Testis (tissue), 3 donors: ENCODE measurements around the gene SLC6A18. TPM values are rescaled to one million over a fixed set of nuclear protein-coding genes. Genes with fewer than 3 reads are reported as not detected.

Source experiments
- DNase-seq: peaks from one replicate; pipeline ENCODE4 v3.0.0-alpha.2; 2019
- H3K27ac ChIP-seq, 2 donors: fragments of 200-600 bp; sonication (generic); one replicate each; pipeline ENCODE4 v1.5.1; 2019
- H3K27me3 ChIP-seq: fragments of 200-600 bp; sonication (generic); one replicate; pipeline ENCODE4 v1.5.1; 2019
- H3K36me3 ChIP-seq: fragments of 200-600 bp; sonication (generic); one replicate; pipeline ENCODE4 v1.5.1; 2017; ENCODE audit warnings: low read depth; ENCODE audit errors: missing control alignments
- H3K4me1 ChIP-seq: fragments of 200-600 bp; sonication (generic); one replicate; pipeline ENCODE4 v1.5.1; 2019
- H3K4me3 ChIP-seq, 2 donors: fragments of 200-600 bp; sonication (generic); one replicate each; pipeline ENCODE4 v1.5.1; 2017 to 2019
- H3K9me3 ChIP-seq: fragments of 200-600 bp; sonication (generic); one replicate; pipeline ENCODE4 v1.5.1; 2017
- CTCF ChIP-seq, 3 experiments: fragments of 450-650 bp in 2 of 3; fragments of 200-600 bp in 1 of 3; sonication (generic) in 1 of 3; IDR thresholded peaks; one replicate each; pipeline ENCODE4 v1.5.1; 2016 to 2019; ENCODE audit warnings: antibody characterized with exemption in 3 of 3, mild to moderate bottlenecking in 2 of 3, moderate library complexity in 1 of 3
- POLR2A ChIP-seq: fragments of 450-650 bp; IDR thresholded peaks from one replicate; pipeline ENCODE4 v1.6.1; 2017; ENCODE audit warnings: antibody characterized with exemption, mild to moderate bottlenecking, moderate library complexity
- WGBS, 2 donors: methylation state at CpG; one replicate each; pipeline ENCODE4 v1.1.5; 2018; 5-methylcytosine and 5-hydroxymethylcytosine counted together
- intact Hi-C: fragments of 100-400 bp; cut with DNase I; formaldehyde crosslinking; loops from one replicate; pipeline ENCODE4 v1.15.1; 2023; ENCODE audit warnings: low total_unique reads
- polyA plus RNA-seq: library from polyadenylated mRNA; stranded (reverse); fragments of 350-450 nt; fragmentation: Illumina TruSeq; extraction: RNeasy Lipid Tissue Mini Kit (QIAGEN cat#74804); gene quantifications from one replicate; pipeline ENCODE4 v1.2.3, GENCODE V29; 2014; ENCODE audit warnings: low read depth, low replicate concordance; ENCODE audit not compliant: insufficient read depth
- total RNA-seq, 2 donors: library from RNA; depleted of rRNA; stranded (reverse); fragments of >200 nt; gene quantifications; one replicate each; pipeline ENCODE4 v1.2.3, GENCODE V29; 2016

Gene SLC6A18
- total and polyA plus RNA-seq, 3 donors from 2014 or later = 0.24 TPM; not detected in 2

- no peaks in the 10 kb centered on the region for H3K9me3 ChIP-seq
- 92 to 93% methylated on average over 13 of the region's 13 CpGs for WGBS, 2 donors
- H3K36me3 ChIP-seq = no peaks in the 10 kb centered on the region
- no peaks in the 10 kb centered on the region for H3K4me1 ChIP-seq
- TF ChIP-seq POLR2A = no peak
- TF ChIP-seq CTCF (IDR thresholded peaks at IDR 0.05) = no peak
- no peak overlapping the region for H3K27ac ChIP-seq
- no peak overlapping the region for H3K4me3 ChIP-seq
- no peaks in the 10 kb centered on the region for H3K27me3 ChIP-seq
- intact Hi-C loops = no loop called here
- no peak for DNase-seq
Observed at GRCh38 chr5:1268666-1269065, 43.5 kb downstream of the SLC6A18 start.

- DNase-seq = no peak
- TF ChIP-seq CTCF (IDR thresholded peaks at IDR 0.05) (no peak), POLR2A (no peak)
- no peaks in the 10 kb centered on the region for H3K27me3 ChIP-seq
- no peaks in the 10 kb centered on the region for H3K4me1 ChIP-seq
- 87 to 92% methylated on average over 17 to 22 of the region's 22 CpGs for WGBS, 2 donors
- no peak overlapping the region for H3K4me3 ChIP-seq
- H3K36me3 ChIP-seq = no peaks in the 10 kb centered on the region
- H3K27ac ChIP-seq = no peak overlapping the region
- H3K9me3 ChIP-seq = no peaks in the 10 kb centered on the region
- intact Hi-C loops = no loop called here
Observed at GRCh38 chr5:1270426-1270825, 45.2 kb downstream of the SLC6A18 start.

- TF ChIP-seq CTCF (IDR thresholded peaks at IDR 0.05) (no peak), POLR2A (no peak)
- intact Hi-C loops = no loop called here
- Histone ChIP-seq H3K36me3 (no peaks in the 10 kb centered on the region), H3K4me1 (no peaks in the 10 kb centered on the region), H3K4me3 (no peak overlapping the region), H3K9me3 (no peaks in the 10 kb centered on the region), H3K27me3 (no peaks in the 10 kb centered on the region), H3K27ac (no peak overlapping the region)
- WGBS, 2 donors = 91 to 96% methylated on average over 15 to 39 of the region's 39 CpGs
- no peak for DNase-seq
Observed at GRCh38 chr5:1270933-1271914, 46.0 kb downstream of the SLC6A18 start.

GRCh38 chr5:1272201-1272600 is 47.0 kb downstream of the SLC6A18 start:
- Histone ChIP-seq H3K9me3 (no peaks in the 10 kb centered on the region), H3K36me3 (no peaks in the 10 kb centered on the region), H3K4me3 (no peak overlapping the region), H3K27me3 (no peaks in the 10 kb centered on the region), H3K27ac (no peak overlapping the region), H3K4me1 (no peaks in the 10 kb centered on the region)
- no peak for DNase-seq
- WGBS, 2 donors = 80 to 96% methylated on average over 12 to 21 of the region's 21 CpGs
- TF ChIP-seq CTCF (IDR thresholded peaks at IDR 0.05) = no peak
- TF ChIP-seq POLR2A = no peak
- intact Hi-C loops = no loop called here
